ENCODE data around the gene TNFRSF21.

The TNFRSF21 gene

GRCh38 chr6:47203938-47204611 is 105.6 kb downstream of the TNFRSF21 start:
- DNase-seq = no peak

- DNase-seq = no peak
Measured at GRCh38 chr6:47203266-47203937, 106.3 kb downstream of the TNFRSF21 start.

GRCh38 chr6:47202644-47203205 is 107.0 kb downstream of the TNFRSF21 start:
- no peak for DNase-seq

- DNase-seq = peak; percentile 36
Measured at GRCh38 chr6:47200536-47201334, 109.0 kb downstream of the TNFRSF21 start.

- DNase-seq = no peak
Measured at GRCh38 chr6:47197682-47198640, 111.7 kb downstream of the TNFRSF21 start.

- no peak for DNase-seq
Measured at GRCh38 chr6:47196113-47196512, 113.6 kb downstream of the TNFRSF21 start.

- no peak for DNase-seq
Measured at GRCh38 chr6:47195011-47195650, 114.6 kb downstream of the TNFRSF21 start.

- peak; percentile 87 for DNase-seq
Measured at GRCh38 chr6:47188588-47189021, 121.1 kb downstream of the TNFRSF21 start.

GRCh38 chr6:47187893-47188587 is 121.7 kb downstream of the TNFRSF21 start:
- no peak for DNase-seq

GRCh38 chr6:47187113-47187512 is 122.6 kb downstream of the TNFRSF21 start:
- DNase-seq = no peak

GRCh38 chr6:47182291-47182957 is 127.3 kb downstream of the TNFRSF21 start:
- DNase-seq = no peak

- no peak for DNase-seq
Measured at GRCh38 chr6:47181681-47182080, 128.0 kb downstream of the TNFRSF21 start.

Measured in kidney glomerular epithelial cell (primary cell).